CD14-positive monocyte (primary cell): Measurements from ENCODE around the gene LDLRAD4. TPM values are rescaled to one million over a fixed set of nuclear protein-coding genes. Genes with fewer than 3 reads are reported as not detected.

Source experiments
- DNase-seq, 3 donors: peaks; one replicate each; pipeline ENCODE4 v3.0.0-alpha.2; 2011 to 2022
- H2AFZ ChIP-seq: 2 replicates; pipeline ENCODE4 v1.6.0; 2012; ENCODE audit warnings: mild to moderate bottlenecking, low read depth, low read length, inconsistent platforms; ENCODE audit not compliant: insufficient read depth, poor library complexity, severe bottlenecking
- H3K27ac ChIP-seq, 2 donors: 1 replicate in 1 of 2; 2 replicates in 1 of 2; pipeline ENCODE4 v1.5.1; 2012 to 2013; ENCODE audit warnings: low read length in 2 of 2, control low read depth in 1 of 2, inconsistent platforms in 1 of 2, low read depth in 1 of 2, mild to moderate bottlenecking in 1 of 2
- H3K27me3 ChIP-seq, 2 donors: one replicate each; pipeline versions ENCODE4 v1.6.0 to v1.6.1; 2011 to 2013; ENCODE audit warnings: low read length in 2 of 2; ENCODE audit not compliant: control insufficient read depth in 2 of 2, insufficient read depth in 2 of 2
- H3K36me3 ChIP-seq, 2 donors: replicated peaks in 1 of 2; 1 replicate in 1 of 2; 2 replicates in 1 of 2; pipeline versions ENCODE4 v1.5.1 to v1.6.1; 2012 to 2013; ENCODE audit warnings: low read length in 2 of 2, control low read depth in 1 of 2, inconsistent platforms in 1 of 2, mild to moderate bottlenecking in 1 of 2; ENCODE audit not compliant: insufficient read depth in 2 of 2, control insufficient read depth in 1 of 2
- H3K4me1 ChIP-seq, 2 donors: 1 replicate in 1 of 2; 2 replicates in 1 of 2; pipeline versions ENCODE4 v1.5.1 to v1.6.1; 2012 to 2013; ENCODE audit warnings: low read length in 2 of 2, control low read depth in 1 of 2, inconsistent platforms in 1 of 2, mild to moderate bottlenecking in 1 of 2, moderate library complexity in 1 of 2; ENCODE audit not compliant: insufficient read depth in 2 of 2, control insufficient read depth in 1 of 2
- H3K4me2 ChIP-seq: replicated peaks from 2 replicates; pipeline ENCODE3; 2012; ENCODE audit warnings: low read length, moderate library complexity, mild to moderate bottlenecking; ENCODE audit not compliant: poor library complexity, severe bottlenecking; ENCODE audit errors: extremely low read depth
- H3K4me3 ChIP-seq, 3 experiments: fragments of 200-600 bp in 1 of 3; sonication (generic) in 1 of 3; replicated peaks in 1 of 3; 1 replicate in 2 of 3; 2 replicates in 1 of 3; pipeline ENCODE4 v1.5.1; 2011 to 2013; ENCODE audit warnings: low read length in 3 of 3, mild to moderate bottlenecking in 3 of 3, control low read depth in 2 of 3, low read depth in 2 of 3, inconsistent platforms in 1 of 3, moderate library complexity in 1 of 3
- H3K79me2 ChIP-seq: 2 replicates; pipeline ENCODE4 v1.6.0; 2012; ENCODE audit warnings: mild to moderate bottlenecking, control low read depth, inconsistent platforms, low read length, moderate library complexity; ENCODE audit not compliant: insufficient read depth
- H3K9ac ChIP-seq: 2 replicates; pipeline ENCODE4 v1.6.0; 2017; ENCODE audit warnings: low read length, mild to moderate bottlenecking; ENCODE audit not compliant: insufficient read depth, poor library complexity, severe bottlenecking
- H3K9me3 ChIP-seq, 2 donors: replicated peaks in 1 of 2; 1 replicate in 1 of 2; 2 replicates in 1 of 2; pipeline versions ENCODE4 v1.5.1 to v1.6.1; 2012 to 2013; ENCODE audit warnings: low read length in 2 of 2, control low read depth in 1 of 2; ENCODE audit not compliant: control insufficient read depth in 1 of 2, insufficient read depth in 1 of 2
- H4K20me1 ChIP-seq: 2 replicates; pipeline ENCODE4 v1.6.0; 2012; ENCODE audit warnings: mild to moderate bottlenecking, low read length, control low read depth, moderate library complexity; ENCODE audit not compliant: insufficient read depth
- H3K27ac Mint-ChIP-seq, 7 donors: one replicate each; pipeline ENCODE4 v1.8.0; 2020; ENCODE audit warnings: mild to moderate bottlenecking in 7 of 7, mixed read lengths in 7 of 7, moderate library complexity in 6 of 7, inconsistent platforms in 2 of 7
- H3K27me3 Mint-ChIP-seq, 3 donors: one replicate each; pipeline ENCODE4 v1.8.0; 2021 to 2022; ENCODE audit warnings: low read depth in 3 of 3, mild to moderate bottlenecking in 3 of 3, mixed read lengths in 3 of 3, moderate library complexity in 3 of 3, inconsistent platforms in 1 of 3
- H3K36me3 Mint-ChIP-seq, 2 donors: one replicate each; pipeline ENCODE4 v1.8.0; 2020; ENCODE audit warnings: mixed read lengths in 2 of 2, inconsistent platforms in 1 of 2, mild to moderate bottlenecking in 1 of 2
- H3K4me1 Mint-ChIP-seq: one replicate; pipeline ENCODE4 v1.8.0; 2020; ENCODE audit warnings: mild to moderate bottlenecking, mixed read lengths
- H3K4me3 Mint-ChIP-seq, 2 donors: one replicate each; pipeline ENCODE4 v1.8.0; 2020; ENCODE audit warnings: mild to moderate bottlenecking in 2 of 2, mixed read lengths in 2 of 2, moderate library complexity in 1 of 2
- H3K9me3 Mint-ChIP-seq, 7 donors: one replicate each; pipeline ENCODE4 v1.8.0; 2020 to 2022; ENCODE audit warnings: mixed read lengths in 7 of 7, mild to moderate bottlenecking in 6 of 7, moderate library complexity in 6 of 7, inconsistent platforms in 2 of 7
- WGBS: methylation state at CpG from one replicate; pipeline ENCODE4 v1.1.5; 2013; ENCODE audit warnings: missing lambda C conversion rate; ENCODE audit not compliant: insufficient coverage; 5-methylcytosine and 5-hydroxymethylcytosine counted together
- intact Hi-C, 2 donors: fragments of 100-400 bp; cut with micrococcal nuclease; formaldehyde crosslinking; loops; one replicate each; pipeline versions ENCODE4 v1.15.0 to v1.15.1; 2023
- polyA plus RNA-seq, 3 donors: library from polyadenylated mRNA; depleted of rRNA in 1 of 3; unstranded in 2 of 3; stranded (reverse) in 1 of 3; fragments of 300-500 nt in 2 of 3; fragments of >200 nt in 1 of 3; fragmentation: Illumina TruSeq in 2 of 3; gene quantifications; 1 replicate in 2 of 3; 2 replicates in 1 of 3; pipeline ENCODE4 v1.2.3, GENCODE V29; 2012 to 2021
- TF ChIP-seq, protein P1 (sequence below): fragments of 200-600 bp; IDR thresholded peaks from one replicate; pipeline ENCODE4 v1.8.0; 2022; ENCODE audit warnings: antibody characterized with exemption, mild to moderate bottlenecking

Gene LDLRAD4
- polyA plus RNA-seq, 3 donors = 13.5 to 15.4 (median 13.8) TPM

DNA sequence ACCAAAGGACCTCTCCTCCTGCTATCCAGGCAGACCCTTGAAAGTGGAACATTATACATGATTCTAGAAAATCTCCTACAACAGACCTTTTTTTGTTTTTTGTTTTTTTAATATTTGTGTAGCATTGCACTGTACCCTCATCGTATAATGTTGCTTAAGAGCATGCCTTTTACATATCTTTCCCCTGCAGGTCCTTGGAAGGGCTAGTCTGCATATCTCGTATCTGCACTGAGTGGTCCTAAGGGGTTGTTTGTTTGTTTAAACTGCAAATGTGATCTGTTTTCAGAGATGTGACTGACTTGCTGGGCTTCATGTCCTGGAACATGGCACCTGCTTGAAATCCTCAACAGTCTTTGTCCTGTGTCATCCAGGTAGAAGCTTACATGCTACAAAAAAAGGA, 303.7 kb downstream of the LDLRAD4 start:
- TF ChIP-seq, protein P1, sequence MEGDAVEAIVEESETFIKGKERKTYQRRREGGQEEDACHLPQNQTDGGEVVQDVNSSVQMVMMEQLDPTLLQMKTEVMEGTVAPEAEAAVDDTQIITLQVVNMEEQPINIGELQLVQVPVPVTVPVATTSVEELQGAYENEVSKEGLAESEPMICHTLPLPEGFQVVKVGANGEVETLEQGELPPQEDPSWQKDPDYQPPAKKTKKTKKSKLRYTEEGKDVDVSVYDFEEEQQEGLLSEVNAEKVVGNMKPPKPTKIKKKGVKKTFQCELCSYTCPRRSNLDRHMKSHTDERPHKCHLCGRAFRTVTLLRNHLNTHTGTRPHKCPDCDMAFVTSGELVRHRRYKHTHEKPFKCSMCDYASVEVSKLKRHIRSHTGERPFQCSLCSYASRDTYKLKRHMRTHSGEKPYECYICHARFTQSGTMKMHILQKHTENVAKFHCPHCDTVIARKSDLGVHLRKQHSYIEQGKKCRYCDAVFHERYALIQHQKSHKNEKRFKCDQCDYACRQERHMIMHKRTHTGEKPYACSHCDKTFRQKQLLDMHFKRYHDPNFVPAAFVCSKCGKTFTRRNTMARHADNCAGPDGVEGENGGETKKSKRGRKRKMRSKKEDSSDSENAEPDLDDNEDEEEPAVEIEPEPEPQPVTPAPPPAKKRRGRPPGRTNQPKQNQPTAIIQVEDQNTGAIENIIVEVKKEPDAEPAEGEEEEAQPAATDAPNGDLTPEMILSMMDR = no peak
- Mint-ChIP-seq H3K4me3 (no peak overlapping the region), H3K9me3 (peaks cover 7 to 13% (median 9%) of the 10 kb centered on the region in 7 donors), H3K27ac (peak overlapping the region in 1 of 7 donors; percentile 9), H3K36me3 (peaks cover 34 to 39% of the 10 kb centered on the region in 2 donors), H3K4me1 (peaks cover 11% of the 10 kb centered on the region), H3K27me3 (no peaks in the 10 kb centered on the region)
- Histone ChIP-seq H3K27ac (no peak overlapping the region), H3K9ac (no peak overlapping the region), H3K4me3 (no peak overlapping the region), H3K4me1 (no peaks in the 10 kb centered on the region), H3K9me3 (peaks cover 0 to 7% of the 10 kb centered on the region in 2 donors), H3K4me2 (no peak overlapping the region), H3K36me3 (peaks cover 1 to 12% of the 10 kb centered on the region in 2 donors), H2AFZ (no peak overlapping the region), H3K27me3 (no peaks in the 10 kb centered on the region), H4K20me1 (peaks cover 45% of the 10 kb centered on the region), H3K79me2 (no peaks in the 10 kb centered on the region)
- no peak for DNase-seq
- intact Hi-C loops = no loop called here
- WGBS = 100% methylated on average over 1 of the region's 2 CpGs

GRCh38 chr18:13522861-13523660, 304.5 kb downstream of the LDLRAD4 start:
- Histone ChIP-seq H3K79me2 (no peaks in the 10 kb centered on the region), H4K20me1 (peaks cover 53% of the 10 kb centered on the region), H3K27ac (no peak overlapping the region), H3K9ac (no peak overlapping the region), H3K36me3 (peaks cover 0 to 9% of the 10 kb centered on the region in 2 donors), H2AFZ (no peak overlapping the region), H3K9me3 (no peaks in the 10 kb centered on the region), H3K4me2 (no peak overlapping the region), H3K27me3 (no peaks in the 10 kb centered on the region), H3K4me1 (no peaks in the 10 kb centered on the region), H3K4me3 (no peak overlapping the region)
- intact Hi-C loops = no loop called here
- H3K27me3 Mint-ChIP-seq = peaks cover 0 to 2% (median 0%) of the 10 kb centered on the region in 3 donors
- TF ChIP-seq, protein P1 = no peak
- H3K4me1 Mint-ChIP-seq = peaks cover 11% of the 10 kb centered on the region
- peaks cover 1 to 5% (median 4%) of the 10 kb centered on the region in 7 donors for H3K9me3 Mint-ChIP-seq
- 89% methylated on average over 12 of the region's 15 CpGs for WGBS
- no peak for DNase-seq
- H3K27ac Mint-ChIP-seq = no peak overlapping the region
- peaks cover 33 to 38% of the 10 kb centered on the region in 2 donors for H3K36me3 Mint-ChIP-seq
- no peak overlapping the region for H3K4me3 Mint-ChIP-seq
